Body of pancreas (tissue), 4 donors: ENCODE results near the gene RBMS1. TPM values are rescaled to one million over a fixed set of nuclear protein-coding genes. Genes with fewer than 3 reads are reported as not detected.

ENCODE experiments used
- ATAC-seq: fragments of 150-250 bp; one replicate; pipeline ENCODE4 v1.9.1; 2016
- DNase-seq, 4 donors: peaks; one replicate each; pipeline ENCODE4 v3.0.0-alpha.2; 2019
- H3K27ac ChIP-seq, 4 donors: fragments of 200-600 bp; sonication (generic); 1 replicate in 3 of 4; 2 replicates in 1 of 4; pipeline versions ENCODE4 v1.5.1 to v1.6.1; 2016 to 2019; ENCODE audit warnings: mild to moderate bottlenecking in 1 of 4, mixed read lengths in 1 of 4, moderate library complexity in 1 of 4
- H3K27me3 ChIP-seq, 2 donors: fragments of 200-600 bp; sonication (generic); one replicate each; pipeline ENCODE4 v1.6.0; 2016; ENCODE audit warnings: mild to moderate bottlenecking in 1 of 2
- H3K36me3 ChIP-seq, 2 donors: fragments of 200-600 bp; sonication (generic); replicated peaks in 1 of 2; 2 replicates each; pipeline ENCODE4 v1.5.1; 2016; ENCODE audit warnings: low read depth in 2 of 2; ENCODE audit not compliant: insufficient read depth in 1 of 2
- H3K4me1 ChIP-seq: fragments of 200-600 bp; sonication (generic); one replicate; pipeline ENCODE4 v1.6.0; 2016
- H3K4me3 ChIP-seq, 2 donors: fragments of 200-600 bp; sonication (generic); 1 replicate in 1 of 2; 2 replicates in 1 of 2; pipeline ENCODE4 v1.5.1; 2016 to 2019
- H3K9me3 ChIP-seq, 3 donors: fragments of 200-600 bp; sonication (generic); 1 replicate in 2 of 3; 2 replicates in 1 of 3; pipeline ENCODE4 v1.5.1; 2016
- POLR2A ChIP-seq, 3 donors: fragments of 450-650 bp; IDR thresholded peaks; one replicate each; pipeline ENCODE4 v1.6.1; 2016; ENCODE audit warnings: antibody characterized with exemption in 3 of 3, mild to moderate bottlenecking in 2 of 3
- WGBS, 2 donors: methylation state at CpG; one replicate each; pipeline ENCODE4 v1.1.5; 2017; 5-methylcytosine and 5-hydroxymethylcytosine counted together
- intact Hi-C: fragments of 100-400 bp; cut with DNase I; formaldehyde crosslinking; loops from one replicate; pipeline ENCODE4 v1.15.1; 2023
- total RNA-seq, 2 donors: library from RNA; depleted of rRNA; stranded (reverse); fragments of >200 nt; gene quantifications; one replicate each; pipeline ENCODE4 v1.1.0, GENCODE V29; 2016
- TF ChIP-seq, protein P1 (sequence below), 7 experiments: fragments of 450-650 bp in 4 of 7; fragments of 200-600 bp in 3 of 7; sonication (generic) in 3 of 7; IDR thresholded peaks; one replicate each; pipeline ENCODE4 v1.5.1; 2016 to 2019; ENCODE audit warnings: antibody characterized with exemption in 7 of 7

The RBMS1 gene
- total RNA-seq, 2 donors from 2014 or later, result 21.3 to 23.7 TPM

DNA sequence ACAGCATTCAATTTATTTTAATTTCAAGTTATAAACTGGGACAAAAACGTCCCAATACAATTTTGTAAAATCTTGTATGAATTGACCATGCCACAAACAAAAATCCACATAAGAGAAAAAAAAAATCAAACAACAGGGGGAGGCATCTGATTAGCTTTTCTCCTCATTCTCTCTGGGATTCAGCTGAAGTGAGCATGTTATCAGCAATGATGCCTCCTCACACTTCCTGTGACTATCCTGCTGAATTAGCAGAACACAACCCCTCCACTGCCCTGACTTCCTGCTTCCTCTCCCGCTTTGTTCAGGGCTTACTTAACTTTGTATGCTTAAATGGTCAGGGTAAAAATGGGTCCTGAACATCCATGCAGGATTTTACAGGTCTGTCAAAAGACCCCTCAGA lies 161.3 kb downstream of the RBMS1 start:
- Histone ChIP-seq H3K4me3 (no peak overlapping the region), H3K27ac (no peak overlapping the region), H3K9me3 (no peaks in the 10 kb centered on the region), H3K36me3 (no peaks in the 10 kb centered on the region), H3K27me3 (no peaks in the 10 kb centered on the region), H3K4me1 (peaks cover 8% of the 10 kb centered on the region)
- WGBS, 2 donors, result 43 to 64% methylated on average over 2 of the region's 2 CpGs
- DNase-seq (peak in 1 of 4 donors; percentile 35), ATAC-seq (no peak)
- TF ChIP-seq, protein P1, sequence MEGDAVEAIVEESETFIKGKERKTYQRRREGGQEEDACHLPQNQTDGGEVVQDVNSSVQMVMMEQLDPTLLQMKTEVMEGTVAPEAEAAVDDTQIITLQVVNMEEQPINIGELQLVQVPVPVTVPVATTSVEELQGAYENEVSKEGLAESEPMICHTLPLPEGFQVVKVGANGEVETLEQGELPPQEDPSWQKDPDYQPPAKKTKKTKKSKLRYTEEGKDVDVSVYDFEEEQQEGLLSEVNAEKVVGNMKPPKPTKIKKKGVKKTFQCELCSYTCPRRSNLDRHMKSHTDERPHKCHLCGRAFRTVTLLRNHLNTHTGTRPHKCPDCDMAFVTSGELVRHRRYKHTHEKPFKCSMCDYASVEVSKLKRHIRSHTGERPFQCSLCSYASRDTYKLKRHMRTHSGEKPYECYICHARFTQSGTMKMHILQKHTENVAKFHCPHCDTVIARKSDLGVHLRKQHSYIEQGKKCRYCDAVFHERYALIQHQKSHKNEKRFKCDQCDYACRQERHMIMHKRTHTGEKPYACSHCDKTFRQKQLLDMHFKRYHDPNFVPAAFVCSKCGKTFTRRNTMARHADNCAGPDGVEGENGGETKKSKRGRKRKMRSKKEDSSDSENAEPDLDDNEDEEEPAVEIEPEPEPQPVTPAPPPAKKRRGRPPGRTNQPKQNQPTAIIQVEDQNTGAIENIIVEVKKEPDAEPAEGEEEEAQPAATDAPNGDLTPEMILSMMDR (IDR thresholded peaks at IDR 0.05), result no peak
- no peak for TF ChIP-seq POLR2A (IDR thresholded peaks at IDR 0.05)
- intact Hi-C loops, result loop anchor here (10.0 kb wide), 1 partner anchor 642 kb away; no protein-coding TSS in a partner anchor

DNA sequence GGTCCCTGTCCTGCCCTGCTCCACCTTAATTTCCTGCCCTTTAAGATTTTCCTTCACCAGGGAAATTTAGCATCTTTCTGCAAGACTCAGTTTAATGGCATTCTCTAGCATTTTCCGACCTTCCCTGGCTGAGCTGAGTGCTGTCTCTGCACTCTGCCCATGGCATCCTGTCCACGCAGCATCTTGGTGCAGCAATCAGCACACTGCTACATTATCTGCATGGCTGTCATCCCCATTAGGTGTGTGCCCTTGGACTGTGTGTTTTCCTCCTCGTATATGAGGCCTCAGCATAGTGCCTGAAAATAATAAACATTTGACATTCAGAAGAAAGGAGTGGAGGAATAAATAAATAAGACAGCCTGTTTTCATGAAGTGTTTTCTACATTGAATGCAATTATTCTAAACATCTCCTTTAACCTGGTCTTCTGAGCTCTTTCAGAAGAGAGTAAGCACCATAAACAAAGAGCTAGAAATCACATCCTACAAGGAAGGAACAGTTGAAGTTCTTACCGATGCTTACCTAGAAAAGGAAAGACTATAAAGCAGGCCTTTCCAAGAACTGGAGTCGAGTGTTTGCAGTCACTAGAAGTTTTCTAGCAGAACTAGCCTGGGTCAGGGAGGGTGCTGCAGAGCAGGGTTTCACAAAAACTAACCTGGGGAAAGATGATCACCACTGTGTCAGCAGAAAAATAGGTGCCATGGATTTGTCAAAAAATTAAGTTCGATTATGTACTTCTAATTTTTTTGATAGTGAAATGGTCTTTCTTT lies 162.2 kb downstream of the RBMS1 start:
- Histone ChIP-seq H3K9me3 (no peaks in the 10 kb centered on the region), H3K4me1 (peaks cover 8% of the 10 kb centered on the region)
- ATAC-seq, result no peak

DNA sequence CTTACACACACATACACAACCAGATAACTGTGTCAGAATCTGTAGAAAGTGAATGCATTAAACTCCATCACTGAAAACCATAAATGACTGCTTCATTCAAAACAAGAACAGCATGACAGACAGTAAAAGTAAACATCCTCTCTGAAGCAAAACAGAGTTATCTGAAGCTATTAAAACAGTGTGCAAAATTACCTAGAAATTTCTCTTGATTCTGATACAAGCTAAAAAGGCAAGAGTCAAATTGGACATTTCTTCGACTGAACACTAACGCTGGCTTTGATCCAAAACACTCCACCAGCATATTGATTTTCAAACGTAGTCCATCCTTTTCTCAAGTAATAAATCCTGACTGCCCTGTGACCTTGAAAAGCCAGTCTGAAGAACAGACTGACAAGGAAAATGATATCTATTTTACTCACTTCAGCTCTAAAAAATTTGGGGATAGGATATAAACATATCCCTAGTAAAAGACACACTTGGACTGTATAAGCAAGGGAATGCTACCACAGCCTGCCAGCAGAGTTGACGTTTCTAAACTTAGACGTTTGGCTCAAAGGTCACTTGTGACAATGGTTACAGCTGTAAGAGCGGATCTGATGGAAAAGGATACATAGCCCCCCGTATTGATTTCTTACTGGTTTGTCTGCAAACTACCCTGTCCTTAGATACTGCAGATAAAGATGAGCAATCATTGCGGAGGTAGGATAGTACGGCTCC lies 164.6 kb downstream of the RBMS1 start:
- ATAC-seq, result no peak
- intact Hi-C loops, result no loop called here
- no peak overlapping the region for H3K4me3 ChIP-seq
- TF ChIP-seq, protein P1 (IDR thresholded peaks at IDR 0.05), result no peak
- no peak for TF ChIP-seq POLR2A (IDR thresholded peaks at IDR 0.05)
- no peak for DNase-seq
- H3K27ac ChIP-seq, result no peak overlapping the region
- no peaks in the 10 kb centered on the region for H3K27me3 ChIP-seq
- H3K9me3 ChIP-seq, result no peaks in the 10 kb centered on the region
- H3K36me3 ChIP-seq, result no peaks in the 10 kb centered on the region
- peaks cover 8% of the 10 kb centered on the region for H3K4me1 ChIP-seq
- WGBS, 2 donors, result 29 to 32% methylated on average over 9 of the region's 9 CpGs

More for the DNA sequence above, 162.2 kb downstream of the RBMS1 start:
- Histone ChIP-seq H3K27me3 (no peaks in the 10 kb centered on the region), H3K36me3 (no peaks in the 10 kb centered on the region), H3K4me3 (no peak overlapping the region), H3K27ac (no peak overlapping the region)
- DNase-seq, result no peak
- 72 to 78% methylated on average over 6 of the region's 6 CpGs for WGBS, 2 donors
- intact Hi-C loops, result loop anchor here (10.0 kb wide), 1 partner anchor 643 kb away; no protein-coding TSS in a partner anchor
- TF ChIP-seq, protein P1 (IDR thresholded peaks at IDR 0.05), result no peak
- TF ChIP-seq POLR2A (IDR thresholded peaks at IDR 0.05), result no peak

DNA sequence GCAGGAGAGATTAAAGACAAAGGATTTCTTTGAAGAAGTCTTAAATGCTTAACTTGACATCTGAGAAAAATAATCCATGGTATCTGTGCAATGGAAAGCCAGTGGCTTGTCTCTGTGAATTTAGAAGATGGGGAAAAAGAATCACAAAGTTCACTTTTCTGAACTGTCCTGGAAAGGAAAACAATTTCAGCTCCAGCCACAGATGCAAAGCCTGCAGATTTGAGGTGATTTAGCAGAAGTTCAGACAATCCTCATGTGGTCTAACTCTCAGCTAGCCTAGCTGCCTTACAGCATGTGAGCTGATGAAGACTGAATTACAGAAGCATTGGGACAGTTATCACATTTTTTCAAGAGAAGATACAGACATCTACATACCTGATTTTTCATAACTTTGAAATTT lies 166.8 kb downstream of the RBMS1 start:
- no peak for ATAC-seq
- peaks cover 8% of the 10 kb centered on the region for H3K4me1 ChIP-seq
- no peaks in the 10 kb centered on the region for H3K27me3 ChIP-seq
- H3K4me3 ChIP-seq, result no peak overlapping the region
- no peak overlapping the region for H3K27ac ChIP-seq
- intact Hi-C loops, result no loop called here
- TF ChIP-seq POLR2A (IDR thresholded peaks at IDR 0.05), result no peak
- TF ChIP-seq, protein P1 (IDR thresholded peaks at IDR 0.05), result no peak
- H3K36me3 ChIP-seq, result no peaks in the 10 kb centered on the region
- no peaks in the 10 kb centered on the region for H3K9me3 ChIP-seq
- DNase-seq, result no peak
